Activated B cell treated with CpG ODN at 0.5 μM for 24 hours (primary cell): ENCODE data around the gene NOXO1. TPM values are rescaled to one million over a fixed set of nuclear protein-coding genes. Genes with fewer than 3 reads are reported as not detected.

Experiments
- ATAC-seq: fragments of 200-7000 bp; cut with Tn5 transposase; one replicate; pipeline ENCODE4 v1.10.0; 2021; ENCODE audit warnings: low read depth, mild to moderate bottlenecking, moderate library complexity
- CTCF ChIA-PET: fragments of 350-600 bp; sonication (Branson Sonifier 250); formaldehyde crosslinking; loops from one replicate; lab custom pipeline; 2021; ENCODE audit warnings: antibody characterized with exemption; lab: Charles Lee
- POLR2A ChIA-PET: fragments of 350-600 bp; sonication (Branson Sonifier 250); formaldehyde crosslinking; loops from one replicate; lab custom pipeline; 2021; ENCODE audit warnings: antibody characterized with exemption; lab: Charles Lee
- DNase-seq: peaks from one replicate; pipeline ENCODE4 v3.0.0; 2022
- H3K27ac Mint-ChIP-seq: one replicate; pipeline ENCODE4 v1.8.0; 2020; ENCODE audit warnings: mixed read lengths
- H3K27me3 Mint-ChIP-seq: one replicate; pipeline ENCODE4 v1.8.0; 2021; ENCODE audit warnings: mixed read lengths
- H3K36me3 Mint-ChIP-seq: one replicate; pipeline ENCODE4 v1.8.0; 2021; ENCODE audit warnings: low read depth, mixed read lengths
- H3K4me1 Mint-ChIP-seq: one replicate; pipeline ENCODE4 v1.8.0; 2021; ENCODE audit warnings: mixed read lengths
- H3K4me3 Mint-ChIP-seq: one replicate; pipeline ENCODE4 v1.8.0; 2020; ENCODE audit warnings: mild to moderate bottlenecking, mixed read lengths
- H3K9me3 Mint-ChIP-seq: one replicate; pipeline ENCODE4 v1.8.0; 2020; ENCODE audit warnings: mixed read lengths
- CTCF ChIP-seq: fragments of 200-600 bp; IDR thresholded peaks from one replicate; pipeline ENCODE4 v1.8.0; 2022; ENCODE audit warnings: antibody characterized with exemption, mild to moderate bottlenecking
- intact Hi-C: fragments of 100-400 bp; cut with micrococcal nuclease; formaldehyde crosslinking; loops from one replicate; pipeline ENCODE4 v1.15.1; 2024
- total RNA-seq: library from RNA; stranded (reverse); gene quantifications from 2 replicates; pipeline ENCODE4 v1.2.3, GENCODE V29; 2022

Gene NOXO1
- total RNA-seq, 1 donor from 2014 or later, result 0.73 TPM

- POLR2A ChIA-PET, result interaction anchor here (0.6 to 21.9 kb wide), 6 partner anchors 9 to 175 kb away, joined by 5 to 351 read pairs (median 12); partner anchors contain the start of genes NDUFB10, RNF151, RPS2 and SYNGR3
- peaks cover 23% of the 10 kb centered on the region for H3K36me3 Mint-ChIP-seq
- intact Hi-C loops, result no loop called here
- no peak overlapping the region for H3K27ac Mint-ChIP-seq
- H3K4me1 Mint-ChIP-seq, result peaks cover 23% of the 10 kb centered on the region
- DNase-seq (no peak), ATAC-seq (no peak)
- TF ChIP-seq CTCF, result no peak
- CTCF ChIA-PET, result no interaction called here
- H3K4me3 Mint-ChIP-seq, result no peak overlapping the region
- H3K9me3 Mint-ChIP-seq, result no peaks in the 10 kb centered on the region
- H3K27me3 Mint-ChIP-seq, result peaks cover 14% of the 10 kb centered on the region
Observed at GRCh38 chr16:1980770-1981087, 540 bp downstream of the NOXO1 start.

GRCh38 chr16:1980030-1980769, 1.1 kb downstream of the NOXO1 start:
- no peak for TF ChIP-seq CTCF
- no peak overlapping the region for H3K4me3 Mint-ChIP-seq
- intact Hi-C loops, result no loop called here
- H3K4me1 Mint-ChIP-seq, result peaks cover 22% of the 10 kb centered on the region
- ATAC-seq (no peak), DNase-seq (no peak)
- POLR2A ChIA-PET, result interaction anchor here (0.6 to 21.9 kb wide), 5 partner anchors 9 to 175 kb away, joined by 5 to 351 read pairs (median 15); partner anchors contain the start of genes NDUFB10, RNF151, RPS2 and SYNGR3
- H3K27me3 Mint-ChIP-seq, result peaks cover 14% of the 10 kb centered on the region
- peaks cover 25% of the 10 kb centered on the region for H3K36me3 Mint-ChIP-seq
- H3K27ac Mint-ChIP-seq, result no peak overlapping the region
- CTCF ChIA-PET, result no interaction called here
- no peaks in the 10 kb centered on the region for H3K9me3 Mint-ChIP-seq

- POLR2A ChIA-PET, result interaction anchor here (0.8 to 21.9 kb wide), 4 partner anchors 8 to 172 kb away, joined by 3 to 351 read pairs (median 13); partner anchors contain the start of genes NDUFB10, RNF151, RPS2 and TBL3
- DNase-seq, result no peak
- H3K27me3 Mint-ChIP-seq, result peaks cover 14% of the 10 kb centered on the region
- H3K36me3 Mint-ChIP-seq, result peaks cover 32% of the 10 kb centered on the region
- CTCF ChIA-PET, result no interaction called here
- ATAC-seq, result no peak
- intact Hi-C loops, result no loop called here
- H3K27ac Mint-ChIP-seq, result no peak overlapping the region
- peaks cover 15% of the 10 kb centered on the region for H3K4me1 Mint-ChIP-seq
- no peak for TF ChIP-seq CTCF
- no peak overlapping the region for H3K4me3 Mint-ChIP-seq
- H3K9me3 Mint-ChIP-seq, result no peaks in the 10 kb centered on the region
Observed at GRCh38 chr16:1979271-1980029, 1.8 kb downstream of the NOXO1 start.

- intact Hi-C loops, result no loop called here
- CTCF ChIA-PET, result no interaction called here
- H3K4me3 Mint-ChIP-seq, result no peak overlapping the region
- DNase-seq, result no peak
- peaks cover 14% of the 10 kb centered on the region for H3K27me3 Mint-ChIP-seq
- POLR2A ChIA-PET, result interaction anchor here (0.5 to 21.9 kb wide), 5 partner anchors 14 to 174 kb away, joined by 3 to 351 read pairs (median 4); partner anchors contain the start of genes NDUFB10, RNF151 and RPS2
- no peak for TF ChIP-seq CTCF
- peaks cover 37% of the 10 kb centered on the region for H3K36me3 Mint-ChIP-seq
- H3K27ac Mint-ChIP-seq, result no peak overlapping the region
- ATAC-seq, result no peak
- peaks cover 14% of the 10 kb centered on the region for H3K4me1 Mint-ChIP-seq
- H3K9me3 Mint-ChIP-seq, result no peaks in the 10 kb centered on the region
Observed at GRCh38 chr16:1978476-1979120, 2.7 kb downstream of the NOXO1 start.
